ENCODE measurements around the gene SARM1.

The SARM1 gene

DNA sequence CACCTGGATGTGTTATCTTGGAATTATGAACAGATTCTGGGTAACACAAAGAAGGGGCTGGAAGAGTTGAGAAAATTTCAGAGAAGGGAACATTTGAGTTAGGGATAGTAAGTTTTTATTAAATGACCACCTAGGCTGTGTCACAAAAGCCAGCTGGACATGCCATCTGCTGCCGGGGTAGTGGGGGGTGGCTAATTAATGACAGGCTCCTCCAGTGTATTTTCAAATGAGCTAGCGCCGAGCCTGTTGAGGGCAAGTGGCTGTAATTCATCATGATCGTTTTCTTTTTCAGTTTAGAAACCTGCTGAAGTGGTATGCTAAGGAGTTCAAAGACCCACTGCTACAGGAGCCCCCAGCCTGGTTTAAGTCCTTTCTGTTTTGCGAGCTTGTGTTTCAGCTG is 46.3 kb upstream of the SARM1 start:
- H3K9me3 ChIP-seq (replicated peaks; ENCODE audit: insufficient read depth, low read length) = no peaks in the 10 kb centered on the region
- H3K9me2 ChIP-seq (replicated peaks; ENCODE audit: insufficient read depth, low read length) = no peaks in the 10 kb centered on the region
- H3K4me3 ChIP-seq (ENCODE audit: low read length) = no peak overlapping the region
- H3K4me2 ChIP-seq (ENCODE audit: low read depth, low read length) = no peak overlapping the region
- DNase-seq = no peak
- H3K79me2 ChIP-seq (ENCODE audit: low read length) = peaks cover 67% of the 10 kb centered on the region
- no peaks in the 10 kb centered on the region for H4K20me1 ChIP-seq (ENCODE audit: insufficient read depth, low read length)
- H3K9ac ChIP-seq (ENCODE audit: low read length) = no peak overlapping the region
- no peak overlapping the region for H3K27ac ChIP-seq (ENCODE audit: low read length)
- peaks cover 4% of the 10 kb centered on the region; the same call in 1 of the 2 replicates for H3F3A ChIP-seq (ENCODE audit: insufficient read depth, low read length)
- H3K27me3 ChIP-seq (replicated peaks; ENCODE audit: insufficient read depth, low read length) = no peaks in the 10 kb centered on the region
- TF ChIP-seq EZH2phosphoT487 (IDR thresholded peaks at IDR 0.05; ENCODE audit: low read length) = no peak
- TF ChIP-seq, protein P1, sequence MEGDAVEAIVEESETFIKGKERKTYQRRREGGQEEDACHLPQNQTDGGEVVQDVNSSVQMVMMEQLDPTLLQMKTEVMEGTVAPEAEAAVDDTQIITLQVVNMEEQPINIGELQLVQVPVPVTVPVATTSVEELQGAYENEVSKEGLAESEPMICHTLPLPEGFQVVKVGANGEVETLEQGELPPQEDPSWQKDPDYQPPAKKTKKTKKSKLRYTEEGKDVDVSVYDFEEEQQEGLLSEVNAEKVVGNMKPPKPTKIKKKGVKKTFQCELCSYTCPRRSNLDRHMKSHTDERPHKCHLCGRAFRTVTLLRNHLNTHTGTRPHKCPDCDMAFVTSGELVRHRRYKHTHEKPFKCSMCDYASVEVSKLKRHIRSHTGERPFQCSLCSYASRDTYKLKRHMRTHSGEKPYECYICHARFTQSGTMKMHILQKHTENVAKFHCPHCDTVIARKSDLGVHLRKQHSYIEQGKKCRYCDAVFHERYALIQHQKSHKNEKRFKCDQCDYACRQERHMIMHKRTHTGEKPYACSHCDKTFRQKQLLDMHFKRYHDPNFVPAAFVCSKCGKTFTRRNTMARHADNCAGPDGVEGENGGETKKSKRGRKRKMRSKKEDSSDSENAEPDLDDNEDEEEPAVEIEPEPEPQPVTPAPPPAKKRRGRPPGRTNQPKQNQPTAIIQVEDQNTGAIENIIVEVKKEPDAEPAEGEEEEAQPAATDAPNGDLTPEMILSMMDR (IDR thresholded peaks at IDR 0.05; ENCODE audit: low read length) = no peak
- no peak for TF ChIP-seq EZH2 (optimal IDR thresholded peaks at IDR 0.05; ENCODE audit: low read depth, low read length)
- H3K36me3 ChIP-seq (replicated peaks; ENCODE audit: insufficient read depth, low read length) = peaks cover 4% of the 10 kb centered on the region; the same call in 1 of the 2 replicates
- no peak overlapping the region for H2AFZ ChIP-seq (ENCODE audit: low read length)
- no peaks in the 10 kb centered on the region; the same call in 1 of the 2 replicates for H3K4me1 ChIP-seq (ENCODE audit: low read length)

DNA sequence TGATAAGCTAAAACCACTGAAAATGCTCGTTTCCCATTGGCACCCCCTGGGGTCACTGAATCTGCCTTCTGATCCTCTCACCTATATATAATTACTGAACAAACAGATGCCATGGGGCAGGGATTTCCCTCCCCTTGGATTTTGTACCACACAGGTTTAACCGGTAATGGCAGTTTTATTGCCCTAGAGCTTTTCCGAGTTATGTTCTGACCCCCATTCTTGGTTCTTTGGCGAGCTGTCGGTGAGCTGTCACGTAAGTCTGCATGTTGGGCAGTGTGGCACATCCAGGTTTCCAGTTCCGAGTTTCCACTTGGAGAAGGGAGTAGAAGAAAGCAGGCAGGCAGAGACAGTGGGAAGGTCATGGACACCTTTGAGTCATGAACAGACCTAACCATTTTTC is 45.4 kb upstream of the SARM1 start:
- no peak for TF ChIP-seq EZH2phosphoT487 (IDR thresholded peaks at IDR 0.05; ENCODE audit: low read length)
- TF ChIP-seq, protein P1 (IDR thresholded peaks at IDR 0.05; ENCODE audit: low read length) = no peak
- no peak for TF ChIP-seq EZH2 (optimal IDR thresholded peaks at IDR 0.05; ENCODE audit: low read depth, low read length)
- Histone ChIP-seq H3K27me3 (replicated peaks; ENCODE audit: insufficient read depth, low read length) (no peaks in the 10 kb centered on the region), H3K4me1 (ENCODE audit: low read length) (no peaks in the 10 kb centered on the region), H3K4me3 (ENCODE audit: low read length) (no peak overlapping the region), H3K36me3 (replicated peaks; ENCODE audit: insufficient read depth, low read length) (peaks cover 4% of the 10 kb centered on the region; the same call in 1 of the 2 replicates), H3K27ac (ENCODE audit: low read length) (no peak overlapping the region), H3F3A (ENCODE audit: insufficient read depth, low read length) (peaks cover 4% of the 10 kb centered on the region; the same call in 1 of the 2 replicates), H3K79me2 (ENCODE audit: low read length) (peaks cover 58% of the 10 kb centered on the region), H3K9me2 (replicated peaks; ENCODE audit: insufficient read depth, low read length) (no peaks in the 10 kb centered on the region), H3K4me2 (ENCODE audit: low read depth, low read length) (no peak overlapping the region), H3K9me3 (replicated peaks; ENCODE audit: insufficient read depth, low read length) (no peaks in the 10 kb centered on the region), H3K9ac (ENCODE audit: low read length) (no peak overlapping the region), H2AFZ (ENCODE audit: low read length) (no peak overlapping the region), H4K20me1 (ENCODE audit: insufficient read depth, low read length) (no peaks in the 10 kb centered on the region)
- DNase-seq = no peak

DNA sequence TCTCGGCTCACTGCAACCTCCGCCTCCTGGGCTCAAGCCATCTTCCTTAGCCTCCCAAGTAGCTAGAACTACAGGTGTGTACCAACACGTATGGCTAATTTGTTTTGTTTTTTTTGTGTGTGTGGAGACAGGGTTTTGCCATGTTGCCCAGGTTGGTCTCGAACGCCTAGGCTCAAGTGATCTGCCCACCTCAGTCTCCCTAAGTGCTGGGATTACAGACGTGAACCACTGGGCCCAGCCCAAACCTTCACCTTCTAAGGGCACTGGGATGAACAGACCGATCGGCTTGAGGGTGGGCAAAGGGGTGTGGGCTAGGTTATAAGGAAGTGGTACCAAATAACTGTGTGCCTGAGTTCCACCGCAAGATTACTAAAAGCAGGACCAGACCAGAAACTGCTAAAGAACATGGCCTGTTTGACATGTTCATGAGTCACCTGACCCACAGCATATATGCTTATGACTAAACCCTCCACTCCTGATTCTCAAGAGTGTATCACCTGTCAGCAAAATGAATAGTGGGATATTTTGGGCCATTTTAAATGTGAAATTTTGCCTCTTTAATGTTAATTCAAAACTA is 44.4 kb upstream of the SARM1 start:
- peaks cover 51% of the 10 kb centered on the region for H3K79me2 ChIP-seq (ENCODE audit: low read length)
- H2AFZ ChIP-seq (ENCODE audit: low read length) = no peak overlapping the region
- no peaks in the 10 kb centered on the region for H4K20me1 ChIP-seq (ENCODE audit: insufficient read depth, low read length)
- 0 out of 2 replicates have a peak, but pooled peaks cover 4% of the 10 kb centered on the region for H3K36me3 ChIP-seq (replicated peaks; ENCODE audit: insufficient read depth, low read length)
- no peaks in the 10 kb centered on the region for H3K9me3 ChIP-seq (replicated peaks; ENCODE audit: insufficient read depth, low read length)
- H3F3A ChIP-seq (ENCODE audit: insufficient read depth, low read length) = peaks cover 4% of the 10 kb centered on the region; the same call in 1 of the 2 replicates
- no peak for DNase-seq
- no peak overlapping the region for H3K4me3 ChIP-seq (ENCODE audit: low read length)
- TF ChIP-seq EZH2 (optimal IDR thresholded peaks at IDR 0.05; ENCODE audit: low read depth, low read length) (no peak), EZH2phosphoT487 (IDR thresholded peaks at IDR 0.05; ENCODE audit: low read length) (no peak)
- TF ChIP-seq, protein P1 (IDR thresholded peaks at IDR 0.05; ENCODE audit: low read length) = no peak
- no peaks in the 10 kb centered on the region for H3K9me2 ChIP-seq (replicated peaks; ENCODE audit: insufficient read depth, low read length)
- no peak overlapping the region for H3K9ac ChIP-seq (ENCODE audit: low read length)
- no peaks in the 10 kb centered on the region for H3K27me3 ChIP-seq (replicated peaks; ENCODE audit: insufficient read depth, low read length)
- no peak overlapping the region for H3K27ac ChIP-seq (ENCODE audit: low read length)
- H3K4me2 ChIP-seq (ENCODE audit: low read depth, low read length) = no peak overlapping the region
- no peaks in the 10 kb centered on the region for H3K4me1 ChIP-seq (ENCODE audit: low read length)
